CD14-positive monocyte (primary cell): Measurements from ENCODE around the gene CNTLN. TPM values are rescaled to one million over a fixed set of nuclear protein-coding genes. Genes with fewer than 3 reads are reported as not detected.

Source experiments
- DNase-seq, 3 donors: peaks; one replicate each; pipeline ENCODE4 v3.0.0-alpha.2; 2011 to 2022
- H2AFZ ChIP-seq: 2 replicates; pipeline ENCODE4 v1.6.0; 2012; ENCODE audit warnings: mild to moderate bottlenecking, low read depth, low read length, inconsistent platforms; ENCODE audit not compliant: insufficient read depth, poor library complexity, severe bottlenecking
- H3K27ac ChIP-seq, 2 donors: 1 replicate in 1 of 2; 2 replicates in 1 of 2; pipeline ENCODE4 v1.5.1; 2012 to 2013; ENCODE audit warnings: low read length in 2 of 2, control low read depth in 1 of 2, inconsistent platforms in 1 of 2, low read depth in 1 of 2, mild to moderate bottlenecking in 1 of 2
- H3K27me3 ChIP-seq, 2 donors: one replicate each; pipeline versions ENCODE4 v1.6.0 to v1.6.1; 2011 to 2013; ENCODE audit warnings: low read length in 2 of 2; ENCODE audit not compliant: control insufficient read depth in 2 of 2, insufficient read depth in 2 of 2
- H3K36me3 ChIP-seq, 2 donors: replicated peaks in 1 of 2; 1 replicate in 1 of 2; 2 replicates in 1 of 2; pipeline versions ENCODE4 v1.5.1 to v1.6.1; 2012 to 2013; ENCODE audit warnings: low read length in 2 of 2, control low read depth in 1 of 2, inconsistent platforms in 1 of 2, mild to moderate bottlenecking in 1 of 2; ENCODE audit not compliant: insufficient read depth in 2 of 2, control insufficient read depth in 1 of 2
- H3K4me1 ChIP-seq, 2 donors: 1 replicate in 1 of 2; 2 replicates in 1 of 2; pipeline versions ENCODE4 v1.5.1 to v1.6.1; 2012 to 2013; ENCODE audit warnings: low read length in 2 of 2, control low read depth in 1 of 2, inconsistent platforms in 1 of 2, mild to moderate bottlenecking in 1 of 2, moderate library complexity in 1 of 2; ENCODE audit not compliant: insufficient read depth in 2 of 2, control insufficient read depth in 1 of 2
- H3K4me2 ChIP-seq: replicated peaks from 2 replicates; pipeline ENCODE3; 2012; ENCODE audit warnings: low read length, moderate library complexity, mild to moderate bottlenecking; ENCODE audit not compliant: poor library complexity, severe bottlenecking; ENCODE audit errors: extremely low read depth
- H3K4me3 ChIP-seq, 3 experiments: fragments of 200-600 bp in 1 of 3; sonication (generic) in 1 of 3; replicated peaks in 1 of 3; 1 replicate in 2 of 3; 2 replicates in 1 of 3; pipeline ENCODE4 v1.5.1; 2011 to 2013; ENCODE audit warnings: low read length in 3 of 3, mild to moderate bottlenecking in 3 of 3, control low read depth in 2 of 3, low read depth in 2 of 3, inconsistent platforms in 1 of 3, moderate library complexity in 1 of 3
- H3K79me2 ChIP-seq: 2 replicates; pipeline ENCODE4 v1.6.0; 2012; ENCODE audit warnings: mild to moderate bottlenecking, control low read depth, inconsistent platforms, low read length, moderate library complexity; ENCODE audit not compliant: insufficient read depth
- H3K9ac ChIP-seq: 2 replicates; pipeline ENCODE4 v1.6.0; 2017; ENCODE audit warnings: low read length, mild to moderate bottlenecking; ENCODE audit not compliant: insufficient read depth, poor library complexity, severe bottlenecking
- H3K9me3 ChIP-seq, 2 donors: replicated peaks in 1 of 2; 1 replicate in 1 of 2; 2 replicates in 1 of 2; pipeline versions ENCODE4 v1.5.1 to v1.6.1; 2012 to 2013; ENCODE audit warnings: low read length in 2 of 2, control low read depth in 1 of 2; ENCODE audit not compliant: control insufficient read depth in 1 of 2, insufficient read depth in 1 of 2
- H4K20me1 ChIP-seq: 2 replicates; pipeline ENCODE4 v1.6.0; 2012; ENCODE audit warnings: mild to moderate bottlenecking, low read length, control low read depth, moderate library complexity; ENCODE audit not compliant: insufficient read depth
- H3K27ac Mint-ChIP-seq, 7 donors: one replicate each; pipeline ENCODE4 v1.8.0; 2020; ENCODE audit warnings: mild to moderate bottlenecking in 7 of 7, mixed read lengths in 7 of 7, moderate library complexity in 6 of 7, inconsistent platforms in 2 of 7
- H3K27me3 Mint-ChIP-seq, 3 donors: one replicate each; pipeline ENCODE4 v1.8.0; 2021 to 2022; ENCODE audit warnings: low read depth in 3 of 3, mild to moderate bottlenecking in 3 of 3, mixed read lengths in 3 of 3, moderate library complexity in 3 of 3, inconsistent platforms in 1 of 3
- H3K36me3 Mint-ChIP-seq, 2 donors: one replicate each; pipeline ENCODE4 v1.8.0; 2020; ENCODE audit warnings: mixed read lengths in 2 of 2, inconsistent platforms in 1 of 2, mild to moderate bottlenecking in 1 of 2
- H3K4me1 Mint-ChIP-seq: one replicate; pipeline ENCODE4 v1.8.0; 2020; ENCODE audit warnings: mild to moderate bottlenecking, mixed read lengths
- H3K4me3 Mint-ChIP-seq, 2 donors: one replicate each; pipeline ENCODE4 v1.8.0; 2020; ENCODE audit warnings: mild to moderate bottlenecking in 2 of 2, mixed read lengths in 2 of 2, moderate library complexity in 1 of 2
- H3K9me3 Mint-ChIP-seq, 7 donors: one replicate each; pipeline ENCODE4 v1.8.0; 2020 to 2022; ENCODE audit warnings: mixed read lengths in 7 of 7, mild to moderate bottlenecking in 6 of 7, moderate library complexity in 6 of 7, inconsistent platforms in 2 of 7
- CTCF ChIP-seq: fragments of 200-600 bp; IDR thresholded peaks from one replicate; pipeline ENCODE4 v1.8.0; 2022; ENCODE audit warnings: antibody characterized with exemption, mild to moderate bottlenecking
- WGBS: methylation state at CpG from one replicate; pipeline ENCODE4 v1.1.5; 2013; ENCODE audit warnings: missing lambda C conversion rate; ENCODE audit not compliant: insufficient coverage; 5-methylcytosine and 5-hydroxymethylcytosine counted together
- intact Hi-C, 2 donors: fragments of 100-400 bp; cut with micrococcal nuclease; formaldehyde crosslinking; loops; one replicate each; pipeline versions ENCODE4 v1.15.0 to v1.15.1; 2023
- polyA plus RNA-seq, 3 donors: library from polyadenylated mRNA; depleted of rRNA in 1 of 3; unstranded in 2 of 3; stranded (reverse) in 1 of 3; fragments of 300-500 nt in 2 of 3; fragments of >200 nt in 1 of 3; fragmentation: Illumina TruSeq in 2 of 3; gene quantifications; 1 replicate in 2 of 3; 2 replicates in 1 of 3; pipeline ENCODE4 v1.2.3, GENCODE V29; 2012 to 2021

Gene CNTLN
- polyA plus RNA-seq, 3 donors, result 2.2 to 5.6 (median 4.0) TPM

- H4K20me1 ChIP-seq, result no peaks in the 10 kb centered on the region
- no peak overlapping the region for H3K27ac ChIP-seq
- H3K4me1 ChIP-seq, result no peaks in the 10 kb centered on the region
- no peak for TF ChIP-seq CTCF
- Mint-ChIP-seq H3K27ac (no peak overlapping the region), H3K27me3 (no peaks in the 10 kb centered on the region), H3K4me1 (no peaks in the 10 kb centered on the region), H3K4me3 (no peak overlapping the region), H3K36me3 (peaks cover 7 to 8% of the 10 kb centered on the region in 2 donors), H3K9me3 (peaks cover 0 to 3% (median 1%) of the 10 kb centered on the region in 7 donors)
- no peak overlapping the region for H3K4me3 ChIP-seq
- WGBS, result 97% methylated on average over 4 of the region's 4 CpGs
- peaks cover 0 to 6% of the 10 kb centered on the region in 2 donors for H3K36me3 ChIP-seq
- H3K9me3 ChIP-seq, result no peaks in the 10 kb centered on the region
- H3K27me3 ChIP-seq, result no peaks in the 10 kb centered on the region
- no peaks in the 10 kb centered on the region for H3K79me2 ChIP-seq
- no peak overlapping the region for H2AFZ ChIP-seq
- no peak for DNase-seq
- no peak overlapping the region for H3K4me2 ChIP-seq
- no peak overlapping the region for H3K9ac ChIP-seq
- intact Hi-C loops, result no loop called here
These were observed 346.1 kb downstream of the CNTLN start for GRCh38 chr9:17480966-17481365.

GRCh38 chr9:17481565-17481964, 346.7 kb downstream of the CNTLN start:
- Histone ChIP-seq H3K27me3 (no peaks in the 10 kb centered on the region), H3K27ac (no peak overlapping the region), H4K20me1 (no peaks in the 10 kb centered on the region), H3K36me3 (peaks cover 0 to 7% of the 10 kb centered on the region in 2 donors), H3K79me2 (no peaks in the 10 kb centered on the region), H3K9me3 (no peaks in the 10 kb centered on the region), H3K9ac (no peak overlapping the region), H3K4me1 (no peaks in the 10 kb centered on the region), H2AFZ (no peak overlapping the region), H3K4me2 (no peak overlapping the region), H3K4me3 (no peak overlapping the region)
- no peaks in the 10 kb centered on the region for H3K27me3 Mint-ChIP-seq
- no peak overlapping the region for H3K27ac Mint-ChIP-seq
- H3K4me3 Mint-ChIP-seq, result no peak overlapping the region
- TF ChIP-seq CTCF, result no peak
- H3K9me3 Mint-ChIP-seq, result peaks cover 0 to 3% (median 1%) of the 10 kb centered on the region in 7 donors
- intact Hi-C loops, result no loop called here
- no peaks in the 10 kb centered on the region for H3K4me1 Mint-ChIP-seq
- H3K36me3 Mint-ChIP-seq, result peaks cover 7 to 13% of the 10 kb centered on the region in 2 donors
- no peak for DNase-seq
